GM23248 (cell line): ENCODE data around the gene PRKCA.

Source experiments
- EZH2 ChIP-seq: fragments of 200-600 bp; sonication (generic); IDR thresholded peaks from 2 replicates; pipeline ENCODE4 v1.6.1; 2018; ENCODE audit warnings: antibody characterized with exemption, mild to moderate bottlenecking; ENCODE audit not compliant: insufficient read depth, poor library complexity, severe bottlenecking
- EZH2phosphoT487 ChIP-seq: fragments of 200-600 bp; sonication (generic); IDR thresholded peaks from 2 replicates; pipeline ENCODE4 v1.6.1; 2018; ENCODE audit warnings: antibody characterized with exemption, moderate library complexity, mild to moderate bottlenecking, low read depth; ENCODE audit not compliant: insufficient read depth

GRCh38 chr17:66793814-66794213 lies 491.4 kb downstream of the PRKCA start:
- TF ChIP-seq EZH2 (no peak), EZH2phosphoT487 (no peak)
